Keratinocyte (primary cell): Measurements from ENCODE around the gene GRAP. TPM values are rescaled to one million over a fixed set of nuclear protein-coding genes. Genes with fewer than 3 reads are reported as not detected.
"Not testable (repeated sequence)": the region's sequence is repeated elsewhere in the genome, so short reads cannot be mapped to it uniquely, and the experiment has no call there.

Experiments used
- DNase-seq: peaks from one replicate; pipeline ENCODE4 v3.0.0-alpha.2; 2011; ENCODE audit warnings: low read depth, missing footprints, low spot score
- FAIRE-seq: peaks from 2 replicates; lab custom pipeline; 2011; peaks lifted over from hg19 to GRCh38; lab: Jason Lieb, UNC
- H2AFZ ChIP-seq: 2 replicates; pipeline ENCODE4 v1.6.0; 2012; ENCODE audit warnings: low read length, control low read depth, inconsistent platforms; ENCODE audit not compliant: control insufficient read depth
- H3K27ac ChIP-seq: 2 replicates; pipeline ENCODE4 v1.5.1; 2011; ENCODE audit warnings: low read length; ENCODE audit not compliant: control insufficient read depth, insufficient read depth
- H3K27me3 ChIP-seq: 3 replicates; pipeline ENCODE4 v1.6.0; 2011; ENCODE audit warnings: low read length; ENCODE audit not compliant: control insufficient read depth, insufficient read depth; ENCODE audit errors: extremely low read depth
- H3K36me3 ChIP-seq, 2 experiments: 2 replicates in 1 of 2; 3 replicates in 1 of 2; pipeline ENCODE4 v1.5.1; 2011; ENCODE audit warnings: low read length in 2 of 2, mild to moderate bottlenecking in 1 of 2; ENCODE audit not compliant: control insufficient read depth in 2 of 2, insufficient read depth in 2 of 2; ENCODE audit errors: extremely low read depth in 1 of 2
- H3K4me1 ChIP-seq: 3 replicates; pipeline ENCODE4 v1.5.1; 2011; ENCODE audit warnings: low read length; ENCODE audit not compliant: control insufficient read depth, insufficient read depth; ENCODE audit errors: extremely low read depth
- H3K4me2 ChIP-seq: 3 replicates; pipeline ENCODE4 v1.6.0; 2011; ENCODE audit warnings: low read depth, low read length; ENCODE audit not compliant: control insufficient read depth, insufficient read depth; ENCODE audit errors: extremely low read depth
- H3K4me3 ChIP-seq, 3 experiments: fragments of 200-600 bp in 1 of 3; sonication (generic) in 1 of 3; 2 replicates in 2 of 3; 3 replicates in 1 of 3; pipeline ENCODE4 v1.5.1; 2011 to 2016; ENCODE audit warnings: low read length in 3 of 3, mild to moderate bottlenecking in 3 of 3, control low read depth in 2 of 3, inconsistent platforms in 1 of 3, low read depth in 1 of 3, mixed read lengths in 1 of 3, mixed run types in 1 of 3, moderate library complexity in 1 of 3; ENCODE audit not compliant: control insufficient read depth in 2 of 3, insufficient read depth in 2 of 3; ENCODE audit errors: extremely low read depth in 1 of 3
- H3K79me2 ChIP-seq: 2 replicates; pipeline ENCODE4 v1.6.0; 2012; ENCODE audit warnings: low read length; ENCODE audit not compliant: control insufficient read depth, insufficient read depth
- H3K9ac ChIP-seq: 3 replicates; pipeline ENCODE4 v1.6.0; 2011; ENCODE audit warnings: low read length; ENCODE audit not compliant: control insufficient read depth, insufficient read depth; ENCODE audit errors: extremely low read depth
- H3K9me1 ChIP-seq: 3 replicates; pipeline ENCODE4 v1.6.0; 2011; ENCODE audit warnings: low read length; ENCODE audit not compliant: control insufficient read depth, insufficient read depth; ENCODE audit errors: extremely low read depth
- H3K9me3 ChIP-seq: 2 replicates; pipeline ENCODE4 v1.5.1; 2012; ENCODE audit warnings: low read depth, low read length; ENCODE audit not compliant: control insufficient read depth
- H4K20me1 ChIP-seq: 3 replicates; pipeline ENCODE4 v1.6.0; 2011; ENCODE audit warnings: low read length; ENCODE audit not compliant: control insufficient read depth, insufficient read depth; ENCODE audit errors: extremely low read depth
- dilution Hi-C: fragments of 300-500 bp; cut with MboI; formaldehyde crosslinking; loops from one replicate; pipeline ENCODE4 v1.7.0; 2020; ENCODE audit warnings: low sequenced_read_pairs; ENCODE audit not compliant: extremely low pct_ligation_motif_present
- polyA plus RNA-seq, 5 experiments: library from polyadenylated mRNA; depleted of rRNA in 3 of 5; stranded (reverse) in 3 of 5; stranded (forward) in 1 of 5; unstranded in 1 of 5; fragments of >200 nt; gene quantifications; 1 replicate in 1 of 5; 2 replicates in 3 of 5; 3 replicates in 1 of 5; pipeline versions ENCODE4 v1.2.1 to v1.2.3, GENCODE V29; 2011 to 2012; ENCODE audit warnings: missing spikeins in 2 of 5, low read depth in 1 of 5, low replicate concordance in 1 of 5

The GRAP gene
- polyA plus RNA-seq, 1 donor (not counting 4 experiments of a cell fraction or from before 2014, with no cell fraction given): 0.03 TPM

- H3K9me3 ChIP-seq, H4K20me1 ChIP-seq, H3K4me1 ChIP-seq, H3K79me2 ChIP-seq, H3K36me3 ChIP-seq, H3K4me2 ChIP-seq, H3K27me3 ChIP-seq, FAIRE-seq, H2AFZ ChIP-seq, H3K9ac ChIP-seq, H3K4me3 ChIP-seq, DNase-seq, H3K27ac ChIP-seq, dilution Hi-C loops, H3K9me1 ChIP-seq: not testable (repeated sequence)
These were observed 17.6 kb upstream of the GRAP start for GRCh38 chr17:19064378-19064777.

- FAIRE-seq, H3K9me3 ChIP-seq, H3K27me3 ChIP-seq, H3K36me3 ChIP-seq, H3K27ac ChIP-seq, H3K9me1 ChIP-seq, H3K4me2 ChIP-seq, H3K79me2 ChIP-seq, H2AFZ ChIP-seq, H3K4me1 ChIP-seq, DNase-seq, H3K4me3 ChIP-seq, H4K20me1 ChIP-seq, dilution Hi-C loops, H3K9ac ChIP-seq: not testable (repeated sequence)
These were observed 16.7 kb upstream of the GRAP start for GRCh38 chr17:19063326-19063956.

GRCh38 chr17:19062718-19063325, 16.1 kb upstream of the GRAP start:
- H4K20me1 ChIP-seq, dilution Hi-C loops, FAIRE-seq: not testable (repeated sequence)

GRCh38 chr17:19062009-19062717, 15.4 kb upstream of the GRAP start:
- H3K4me3 ChIP-seq, H3K9me1 ChIP-seq, H3K79me2 ChIP-seq, H3K36me3 ChIP-seq, H3K9me3 ChIP-seq, H4K20me1 ChIP-seq, DNase-seq, H3K4me1 ChIP-seq, dilution Hi-C loops, H3K27me3 ChIP-seq, H2AFZ ChIP-seq, H3K4me2 ChIP-seq, FAIRE-seq, H3K9ac ChIP-seq, H3K27ac ChIP-seq: not testable (repeated sequence)

More at GRCh38 chr17:19062718-19063325, 16.1 kb upstream of the GRAP start:
- not testable (repeated sequence) for H2AFZ ChIP-seq, H3K9me3 ChIP-seq, H3K4me2 ChIP-seq, H3K27ac ChIP-seq, H3K9me1 ChIP-seq, H3K36me3 ChIP-seq, H3K27me3 ChIP-seq, H3K4me1 ChIP-seq, H3K79me2 ChIP-seq, H3K4me3 ChIP-seq, DNase-seq, H3K9ac ChIP-seq

GRCh38 chr17:19055447-19055846, 8.7 kb upstream of the GRAP start:
- H3K27me3 ChIP-seq, H3K4me2 ChIP-seq, FAIRE-seq, H3K9me3 ChIP-seq, dilution Hi-C loops, H3K4me3 ChIP-seq, H3K36me3 ChIP-seq, H3K9me1 ChIP-seq, H3K9ac ChIP-seq, H4K20me1 ChIP-seq, H3K79me2 ChIP-seq, H2AFZ ChIP-seq, DNase-seq, H3K27ac ChIP-seq, H3K4me1 ChIP-seq: not testable (repeated sequence)
